Measurements from ENCODE around the gene POLE. TPM values are rescaled to one million over a fixed set of nuclear protein-coding genes. Genes with fewer than 3 reads are reported as not detected.
A peak's percentile ranks its signal among the peaks of the same experiment; 100 is the strongest.

Gene POLE
- total RNA-seq, 1 experiment from 2014 or later: 144 TPM

GRCh38 chr12:132686825-132687210 is 324 bp downstream of the POLE start:
- peak; percentile 43 for ATAC-seq
- peaks cover 21% of the 10 kb centered on the region for H3K4me1 Mint-ChIP-seq
- 0 out of 2 replicates have a peak, but pooled peaks have one; percentile 43 for TF ChIP-seq ZNF416 (CRISPR knock-in tag; IDR thresholded peaks at IDR 0.05)
- no peak for TF ChIP-seq JUN (CRISPR knock-in tag; IDR thresholded peaks at IDR 0.05)
- DNase-seq (ENCODE audit: low spot score): peak; percentile 50
- H3K27ac Mint-ChIP-seq: no peak overlapping the region
- no peaks in the 10 kb centered on the region for H3K9me3 Mint-ChIP-seq
- H3K4me3 Mint-ChIP-seq: peak overlapping the region; percentile 69
- peaks cover 6% of the 10 kb centered on the region; the same call in 1 of the 2 replicates for H3K36me3 Mint-ChIP-seq
- ChIA-PET CTCF (interaction anchor here (0.6 kb wide), 1 partner anchor 483 kb away, joined by 3 read pairs; no protein-coding TSS in a partner anchor), POLR2A (interaction anchor here (0.6 kb wide), 1 partner anchor 20 kb away, joined by 4 read pairs; no protein-coding TSS in a partner anchor)
- H3K27me3 Mint-ChIP-seq (ENCODE audit: low read depth): peaks cover 15% of the 10 kb centered on the region

- no peak for TF ChIP-seq HMGA2 (CRISPR knock-in tag; IDR thresholded peaks at IDR 0.05)
- TF ChIP-seq ZNF425 (CRISPR knock-in tag; conservative IDR thresholded peaks at IDR 0.05): no peak
- TF ChIP-seq FOXP1 (CRISPR knock-in tag; IDR thresholded peaks at IDR 0.05; ENCODE audit: borderline replicate concordance): no peak
- TF ChIP-seq IRF1 (CRISPR knock-in tag; IDR thresholded peaks at IDR 0.05): no peak
- TF ChIP-seq GRHL2 (CRISPR knock-in tag; IDR thresholded peaks at IDR 0.05; ENCODE audit: insufficient replicate concordance, severe bottlenecking): no peak
- TF ChIP-seq RORB (CRISPR knock-in tag; IDR thresholded peaks at IDR 0.05): no peak
- no peak for TF ChIP-seq NR3C1 (CRISPR knock-in tag; conservative IDR thresholded peaks at IDR 0.05; ENCODE audit: low read depth)
- TF ChIP-seq NFYB (CRISPR knock-in tag; conservative IDR thresholded peaks at IDR 0.05; ENCODE audit: low read depth): no peak
- no peak for TF ChIP-seq MXD4 (CRISPR knock-in tag; IDR thresholded peaks at IDR 0.05; ENCODE audit: borderline replicate concordance)
- TF ChIP-seq TEAD4 (CRISPR knock-in tag; IDR thresholded peaks at IDR 0.05): no peak
- TF ChIP-seq NR1H2 (CRISPR knock-in tag; IDR thresholded peaks at IDR 0.05): no peak
- no peak for TF ChIP-seq ZNF512 (CRISPR knock-in tag; IDR thresholded peaks at IDR 0.05; ENCODE audit: borderline replicate concordance)
- TF ChIP-seq SMAD3 (CRISPR knock-in tag; IDR thresholded peaks at IDR 0.05; ENCODE audit: borderline replicate concordance): no peak
- TF ChIP-seq ZNF396 (CRISPR knock-in tag; IDR thresholded peaks at IDR 0.05; ENCODE audit: borderline replicate concordance): no peak
- no peak for TF ChIP-seq ZNF317 (CRISPR knock-in tag; IDR thresholded peaks at IDR 0.05; ENCODE audit: borderline replicate concordance, low read depth)
- TF ChIP-seq KAT7 (CRISPR knock-in tag; IDR thresholded peaks at IDR 0.05; ENCODE audit: borderline replicate concordance): no peak
- no peak for TF ChIP-seq CDX4 (CRISPR knock-in tag; IDR thresholded peaks at IDR 0.05; ENCODE audit: borderline replicate concordance)
- no peak for TF ChIP-seq E2F1 (CRISPR knock-in tag; IDR thresholded peaks at IDR 0.05)
- TF ChIP-seq NFATC4 (CRISPR knock-in tag; IDR thresholded peaks at IDR 0.05): no peak
- H3K4me3 Mint-ChIP-seq: peak overlapping the region; percentile 69
- peaks cover 15% of the 10 kb centered on the region for H3K27me3 Mint-ChIP-seq (ENCODE audit: low read depth)
- peak overlapping the region; percentile 57; the same call in 1 of the 2 replicates for H3K27ac Mint-ChIP-seq
- ChIA-PET CTCF (interaction anchor here (0.6 to 0.9 kb wide), 2 partner anchors 46 to 272 kb away, joined by 3 read pairs; no protein-coding TSS in a partner anchor), POLR2A (interaction anchor here (0.7 kb wide), 1 partner anchor 34 kb away, joined by 4 read pairs; no protein-coding TSS in a partner anchor)
- H3K36me3 Mint-ChIP-seq: peaks cover 11% of the 10 kb centered on the region
- DNase-seq (ENCODE audit: low spot score) (no peak), ATAC-seq (no peak)
- no peaks in the 10 kb centered on the region for H3K9me3 Mint-ChIP-seq
- peaks cover 21% of the 10 kb centered on the region for H3K4me1 Mint-ChIP-seq
Observed at GRCh38 chr12:132685400-132685799, 1.7 kb downstream of the POLE start.

Measured in WTC11 (cell line).